ENCODE measurements around the gene RHCG. TPM values are rescaled to one million over a fixed set of nuclear protein-coding genes. Genes with fewer than 3 reads are reported as not detected.

The RHCG gene
- total RNA-seq, 1 experiment from 2014 or later = 0.28 TPM

GRCh38 chr15:89513284-89513683 lies 16.9 kb upstream of the RHCG start:
- Histone ChIP-seq H3K18ac (ENCODE audit: insufficient read length, low read depth, low read length) (no peak overlapping the region), H2BK12ac (ENCODE audit: insufficient read length, low read depth, low read length) (no peak overlapping the region), H4K20me1 (ENCODE audit: control insufficient read depth, insufficient read depth, insufficient read length) (no peaks in the 10 kb centered on the region), H2BK15ac (ENCODE audit: low read depth, low read length) (no peak overlapping the region), H3K4me1 (ENCODE audit: insufficient read depth, low read length) (no peaks in the 10 kb centered on the region; the same call in 1 of the 2 replicates), H3K79me1 (ENCODE audit: insufficient read depth, low read depth, low read length, poor library complexity, severe bottlenecking) (no peaks in the 10 kb centered on the region), H2BK120ac (ENCODE audit: low read depth, low read length, poor library complexity, severe bottlenecking) (no peak overlapping the region), H3T11ph (ENCODE audit: low read length) (no peak overlapping the region), H3K9ac (ENCODE audit: extremely low read depth, insufficient read length, low read length) (no peak overlapping the region), H3K79me2 (ENCODE audit: insufficient read depth, low read length) (no peaks in the 10 kb centered on the region), H2AK5ac (ENCODE audit: insufficient read length, low read length) (no peak overlapping the region), H3K27ac (ENCODE audit: insufficient read length, low read depth, low read length) (no peak overlapping the region), H2BK20ac (ENCODE audit: low read depth, low read length, poor library complexity, severe bottlenecking) (no peak overlapping the region), H2BK5ac (ENCODE audit: insufficient read length, low read length) (no peak overlapping the region), H4K91ac (ENCODE audit: insufficient read length, low read depth, low read length) (no peak overlapping the region), H4K8ac (replicated peaks; ENCODE audit: insufficient read length, low read depth, low read length) (no peak overlapping the region), H3K4ac (ENCODE audit: low read depth, low read length) (no peak overlapping the region), H3K23me2 (ENCODE audit: insufficient read length, low read depth, low read length, poor library complexity, severe bottlenecking) (no peaks in the 10 kb centered on the region), H3K9me3 (ENCODE audit: control insufficient read depth, low read depth, low read length) (no peaks in the 10 kb centered on the region), H4K5ac (ENCODE audit: insufficient read length, low read depth, low read length) (no peak overlapping the region), H3K23ac (ENCODE audit: insufficient read length, low read depth, low read length) (no peak overlapping the region), H2AFZ (ENCODE audit: low read length) (no peak overlapping the region), H3K14ac (ENCODE audit: insufficient read depth, low read length) (no peak overlapping the region), H3K4me2 (ENCODE audit: insufficient read depth, insufficient read length, low read length) (no peak overlapping the region), H3K27me3 (ENCODE audit: insufficient read depth, low read length) (no peaks in the 10 kb centered on the region), H3K56ac (ENCODE audit: insufficient read length, low read depth, low read length) (no peak overlapping the region)
- no peaks in the 10 kb centered on the region for H3K36me3 Mint-ChIP-seq (ENCODE audit: insufficient read depth in 1 of 3, low read depth in 3 of 3)
- no peak for DNase-seq
- no peaks in the 10 kb centered on the region for H3K9me3 Mint-ChIP-seq
- TF ChIP-seq, protein P1, sequence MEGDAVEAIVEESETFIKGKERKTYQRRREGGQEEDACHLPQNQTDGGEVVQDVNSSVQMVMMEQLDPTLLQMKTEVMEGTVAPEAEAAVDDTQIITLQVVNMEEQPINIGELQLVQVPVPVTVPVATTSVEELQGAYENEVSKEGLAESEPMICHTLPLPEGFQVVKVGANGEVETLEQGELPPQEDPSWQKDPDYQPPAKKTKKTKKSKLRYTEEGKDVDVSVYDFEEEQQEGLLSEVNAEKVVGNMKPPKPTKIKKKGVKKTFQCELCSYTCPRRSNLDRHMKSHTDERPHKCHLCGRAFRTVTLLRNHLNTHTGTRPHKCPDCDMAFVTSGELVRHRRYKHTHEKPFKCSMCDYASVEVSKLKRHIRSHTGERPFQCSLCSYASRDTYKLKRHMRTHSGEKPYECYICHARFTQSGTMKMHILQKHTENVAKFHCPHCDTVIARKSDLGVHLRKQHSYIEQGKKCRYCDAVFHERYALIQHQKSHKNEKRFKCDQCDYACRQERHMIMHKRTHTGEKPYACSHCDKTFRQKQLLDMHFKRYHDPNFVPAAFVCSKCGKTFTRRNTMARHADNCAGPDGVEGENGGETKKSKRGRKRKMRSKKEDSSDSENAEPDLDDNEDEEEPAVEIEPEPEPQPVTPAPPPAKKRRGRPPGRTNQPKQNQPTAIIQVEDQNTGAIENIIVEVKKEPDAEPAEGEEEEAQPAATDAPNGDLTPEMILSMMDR (conservative IDR thresholded peaks at IDR 0.05) = no peak
- H3K4me1 Mint-ChIP-seq = no peaks in the 10 kb centered on the region
- WGBS (ENCODE audit: extremely low coverage, insufficient read length, low lambda C conversion rate) = no CpG with 5 or more reads among the region's 3 CpGs
- no peak overlapping the region for H3K4me3 Mint-ChIP-seq
- peaks cover 13% of the 10 kb centered on the region for H3K27me3 Mint-ChIP-seq (ENCODE audit: low read depth)
- no peak overlapping the region for H3K27ac Mint-ChIP-seq

Measured in H9 (cell line).